Neural cell (in vitro differentiated cells): ENCODE data around the gene MYG1. TPM values are rescaled to one million over a fixed set of nuclear protein-coding genes. Genes with fewer than 3 reads are reported as not detected.

Experiments
- H2AFZ ChIP-seq: fragments of 200-600, 300-800 bp; sonication (generic), shearing (Covaris generic); 2 replicates; pipeline ENCODE4 v1.6.0; 2014; ENCODE audit warnings: low read depth, mild to moderate bottlenecking, antibody characterized with exemption, low read length, moderate library complexity
- H3F3A ChIP-seq: fragments of 200-600 bp; shearing (Covaris generic); 2 replicates; pipeline ENCODE4 v1.6.1; 2016; ENCODE audit warnings: mild to moderate bottlenecking, moderate library complexity, mixed read lengths, antibody characterized with exemption, low read length; ENCODE audit not compliant: insufficient read depth, poor library complexity, severe bottlenecking
- H3K27ac ChIP-seq: fragments of 200-600, 300-800 bp; sonication (generic), shearing (Covaris generic); 2 replicates; pipeline ENCODE4 v1.5.1; 2014; ENCODE audit warnings: mild to moderate bottlenecking, low read length, moderate library complexity
- H3K27me3 ChIP-seq: fragments of 300-800, 200-600 bp; sonication (generic), shearing (Covaris generic); 2 replicates; pipeline ENCODE4 v1.6.0; 2014; ENCODE audit warnings: mild to moderate bottlenecking, low read depth, low read length, moderate library complexity; ENCODE audit not compliant: insufficient read depth
- H3K36me3 ChIP-seq: fragments of 300-800, 200-600 bp; sonication (generic), shearing (Covaris generic); 2 replicates; pipeline ENCODE4 v1.5.1; 2014; ENCODE audit warnings: mild to moderate bottlenecking, antibody characterized with exemption, low read length, moderate library complexity; ENCODE audit not compliant: insufficient read depth
- H3K4me2 ChIP-seq: fragments of 300-800, 200-600 bp; sonication (generic), shearing (Covaris generic); 2 replicates; pipeline ENCODE4 v1.6.0; 2014; ENCODE audit warnings: mild to moderate bottlenecking, low read length
- H3K4me3 ChIP-seq: fragments of 300-800, 200-600 bp; sonication (generic), shearing (Covaris generic); 2 replicates; pipeline ENCODE4 v1.5.1; 2014; ENCODE audit warnings: mild to moderate bottlenecking, low read length, moderate library complexity
- H3K79me2 ChIP-seq: fragments of 200-600 bp; shearing (Covaris generic); replicated peaks from 2 replicates; pipeline ENCODE4 v1.6.0; 2014; ENCODE audit warnings: mild to moderate bottlenecking, low read length, moderate library complexity; ENCODE audit not compliant: insufficient read depth
- H3K9ac ChIP-seq: fragments of 300-800, 200-600 bp; sonication (generic), shearing (Covaris generic); 2 replicates; pipeline ENCODE4 v1.6.1; 2016; ENCODE audit warnings: mild to moderate bottlenecking, low read length, mixed read lengths
- H3K9me2 ChIP-seq: fragments of 200-600 bp; shearing (Covaris generic); 2 replicates; pipeline ENCODE4 v1.6.1; 2016; ENCODE audit warnings: mild to moderate bottlenecking, low read length, mixed read lengths; ENCODE audit not compliant: insufficient read depth
- H3K9me3 ChIP-seq: fragments of 200-600, 300-800 bp; sonication (generic), shearing (Covaris generic); 2 replicates; pipeline ENCODE4 v1.6.1; 2016; ENCODE audit warnings: mild to moderate bottlenecking, mixed run types, low read length, moderate library complexity, mixed read lengths
- H4K20me1 ChIP-seq: fragments of 200-600 bp; shearing (Covaris generic); 2 replicates; pipeline ENCODE4 v1.6.1; 2016; ENCODE audit warnings: mild to moderate bottlenecking, mixed run types; ENCODE audit not compliant: insufficient read depth
- CTCF ChIP-seq: fragments of 450-650 bp; IDR thresholded peaks from 2 replicates; pipeline ENCODE4 v1.5.1; 2014; ENCODE audit warnings: antibody characterized with exemption, mild to moderate bottlenecking, moderate library complexity; ENCODE audit not compliant: poor library complexity, severe bottlenecking
- EP300 ChIP-seq: fragments of 450-650 bp; conservative IDR thresholded peaks from 2 replicates; pipeline ENCODE4 v1.6.1; 2014; ENCODE audit warnings: antibody characterized with exemption, mild to moderate bottlenecking, moderate library complexity; ENCODE audit not compliant: poor library complexity, severe bottlenecking
- EZH2 ChIP-seq: fragments of 200-600, 300-800 bp; shearing (Covaris generic), sonication (generic); IDR thresholded peaks from 2 replicates; pipeline ENCODE4 v1.6.1; 2014; ENCODE audit warnings: antibody characterized with exemption, low read length, borderline replicate concordance, mild to moderate bottlenecking; ENCODE audit not compliant: insufficient read depth, poor library complexity, severe bottlenecking
- MXI1 ChIP-seq: fragments of 450-650 bp; conservative IDR thresholded peaks from 2 replicates; pipeline ENCODE4 v1.6.1; 2014; ENCODE audit warnings: antibody characterized with exemption, mild to moderate bottlenecking; ENCODE audit not compliant: poor library complexity, severe bottlenecking
- POLR2AphosphoS5 ChIP-seq: IDR thresholded peaks from 2 replicates; pipeline ENCODE4 v1.6.1; 2012
- RAD21 ChIP-seq: fragments of 450-650 bp; conservative IDR thresholded peaks from 2 replicates; pipeline ENCODE4 v1.6.1; 2014; ENCODE audit warnings: antibody characterized with exemption, mild to moderate bottlenecking, moderate library complexity
- REST ChIP-seq: IDR thresholded peaks from 2 replicates; pipeline ENCODE4 v1.6.1; 2012; ENCODE audit warnings: borderline replicate concordance
- SMC3 ChIP-seq: fragments of 450-650 bp; conservative IDR thresholded peaks from 2 replicates; pipeline ENCODE4 v1.6.1; 2014; ENCODE audit warnings: antibody characterized with exemption, mild to moderate bottlenecking, moderate library complexity; ENCODE audit not compliant: poor library complexity
- TAF1 ChIP-seq: IDR thresholded peaks from 2 replicates; pipeline ENCODE4 v1.6.1; 2012; ENCODE audit warnings: low read depth
- polyA plus RNA-seq: library from polyadenylated mRNA; depleted of rRNA; stranded (reverse); fragments of >200 nt; gene quantifications from 2 replicates; pipeline ENCODE4 v1.2.3, GENCODE V29; 2014

Gene MYG1
- polyA plus RNA-seq, 1 donor from 2014 or later: 70.5 TPM

GRCh38 chr12:53279888-53280498 is 19.5 kb upstream of the MYG1 start:
- Histone ChIP-seq H3K79me2 (no peaks in the 10 kb centered on the region), H2AFZ (no peak overlapping the region), H3K36me3 (no peaks in the 10 kb centered on the region)

GRCh38 chr12:53286448-53286847 is 13.0 kb upstream of the MYG1 start:
- H3K27ac ChIP-seq: no peak overlapping the region
- H3K9ac ChIP-seq: no peak overlapping the region
- H3K36me3 ChIP-seq: no peaks in the 10 kb centered on the region
- H3K27me3 ChIP-seq: no peaks in the 10 kb centered on the region
- H3K4me2 ChIP-seq: no peak overlapping the region
- H2AFZ ChIP-seq: no peak overlapping the region
- H3K9me3 ChIP-seq: no peaks in the 10 kb centered on the region
- H3K4me3 ChIP-seq: no peak overlapping the region
- H4K20me1 ChIP-seq: no peaks in the 10 kb centered on the region
- H3F3A ChIP-seq: no peaks in the 10 kb centered on the region
- no peaks in the 10 kb centered on the region for H3K9me2 ChIP-seq
- H3K79me2 ChIP-seq: no peaks in the 10 kb centered on the region
- TF ChIP-seq EP300 (no peak), POLR2AphosphoS5 (no peak), SMC3 (no peak), MXI1 (no peak), RAD21 (no peak), EZH2 (no peak), REST (no peak), TAF1 (no peak)

More at GRCh38 chr12:53279888-53280498, 19.5 kb upstream of the MYG1 start:
- Histone ChIP-seq H4K20me1 (no peaks in the 10 kb centered on the region), H3K9me2 (no peaks in the 10 kb centered on the region), H3K4me3 (no peak overlapping the region), H3K27ac (no peak overlapping the region), H3K4me2 (no peak overlapping the region), H3K9ac (no peak overlapping the region), H3K27me3 (no peaks in the 10 kb centered on the region), H3F3A (no peaks in the 10 kb centered on the region), H3K9me3 (no peaks in the 10 kb centered on the region)
- TF ChIP-seq EP300 (no peak), MXI1 (no peak), EZH2 (no peak), REST (no peak), RAD21 (no peak), POLR2AphosphoS5 (no peak), CTCF (no peak), SMC3 (no peak), TAF1 (no peak)
